Measurements from ENCODE around the gene CHRNA1.

- TF ChIP-seq POLR2AphosphoS5 (IDR thresholded peaks at IDR 0.05) (no peak), CTCF (IDR thresholded peaks at IDR 0.05) (no peak)
Measured at GRCh38 chr2:174768557-174768956, 4.3 kb upstream of the CHRNA1 start.
